HG02943 (cell line): Measurements from ENCODE around the gene EFCAB3.
"Not testable (repeated sequence)": the region's sequence is repeated elsewhere in the genome, so short reads cannot be mapped to it uniquely, and the experiment has no call there.

Source experiments
- ATAC-seq: cut with Tn5 transposase; IDR thresholded peaks from one replicate; pipeline ENCODE4 v1.9.1; 2021; ENCODE audit warnings: mild to moderate bottlenecking, low read depth, moderate library complexity; ENCODE audit not compliant: unreplicated experiment

Gene EFCAB3

GRCh38 chr17:62380253-62380652, at the start of gene EFCAB3:
Gene EFCAB3, plus strand, starts transcription at chr17:62380553. Its CDS starts 2,427 bp downstream, at chr17:62382980.
- no peak for ATAC-seq

DNA sequence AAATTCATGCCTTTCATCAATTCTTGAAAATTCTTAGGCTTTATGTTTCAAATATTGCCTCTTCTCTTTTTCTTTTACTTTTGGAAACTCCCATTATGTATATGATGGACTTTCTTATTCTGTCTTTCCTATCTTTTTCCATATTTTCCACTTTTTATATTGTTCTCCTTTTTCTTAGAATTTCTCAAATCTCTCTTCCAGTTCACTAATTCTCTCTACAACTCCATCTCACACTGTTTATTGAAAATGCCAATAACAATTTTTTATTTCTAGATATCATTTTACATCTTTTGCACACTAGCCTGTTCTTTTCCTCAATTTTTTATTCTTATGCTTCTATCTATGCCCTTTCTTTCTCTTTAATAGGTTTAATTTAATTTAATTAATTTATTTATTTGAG, 43.8 kb upstream of the EFCAB3 start:
- no peak for ATAC-seq

DNA sequence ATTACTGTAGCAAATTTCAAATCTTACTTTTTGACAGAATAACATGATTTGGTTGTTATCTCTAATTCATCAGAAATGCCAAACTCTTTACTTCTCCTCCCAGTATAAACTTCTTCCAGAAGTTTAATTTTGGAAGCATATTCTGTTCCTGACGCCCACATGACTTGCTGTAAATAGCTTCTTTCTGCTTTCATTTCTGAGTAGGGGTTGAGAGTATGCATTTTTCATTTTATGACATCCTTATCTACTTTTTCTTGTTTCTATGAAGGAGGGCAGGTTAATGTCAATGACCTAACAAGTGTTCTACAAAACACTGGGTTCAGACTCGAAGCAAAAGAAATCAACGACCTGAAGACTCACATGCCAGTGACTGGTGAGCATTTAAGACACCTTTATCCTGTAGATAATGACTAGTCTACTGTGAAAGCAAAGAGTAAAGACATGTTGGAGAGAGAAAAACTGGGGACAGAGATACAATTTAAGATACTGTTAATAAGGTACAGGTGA, 36.5 kb upstream of the EFCAB3 start:
- no peak for ATAC-seq

DNA sequence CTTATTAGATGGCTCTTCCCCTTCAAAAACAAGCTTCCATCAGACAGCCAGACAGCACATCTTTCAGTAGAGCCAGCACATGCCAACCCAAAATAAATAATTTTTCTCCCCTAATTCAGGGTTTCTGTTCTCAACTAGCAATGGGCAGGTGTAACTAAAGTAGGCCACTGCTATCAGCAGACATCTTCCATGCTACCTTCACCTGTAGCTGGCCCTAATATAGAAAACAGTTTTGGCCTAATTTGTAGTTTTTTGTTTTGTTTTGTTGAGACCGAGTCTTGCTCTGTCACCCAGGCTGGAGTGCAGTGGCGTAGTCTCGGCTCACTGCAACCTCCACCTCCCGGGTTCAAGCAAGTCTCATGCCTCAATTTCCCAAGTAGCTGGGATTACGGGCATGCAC, 29.2 kb upstream of the EFCAB3 start:
- ATAC-seq = no peak

DNA sequence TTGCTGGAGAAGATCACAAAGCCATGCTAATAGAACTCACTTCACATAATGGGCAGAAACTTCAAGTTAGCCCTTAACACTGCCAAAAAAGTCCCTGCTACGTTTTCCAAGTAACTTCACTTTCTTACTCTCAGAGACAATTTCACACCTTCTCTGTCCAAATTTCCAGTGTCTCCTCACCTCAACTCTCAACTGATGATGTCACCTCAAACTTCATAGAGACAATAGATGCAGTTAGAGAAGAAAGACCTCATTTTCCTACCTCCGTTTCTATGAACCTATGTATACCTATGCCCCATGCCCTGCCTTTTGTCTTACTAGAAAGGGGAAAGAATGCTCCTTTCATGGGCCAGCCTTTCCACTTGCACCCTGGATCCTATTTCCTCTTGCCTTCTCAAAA, 14.2 kb upstream of the EFCAB3 start:
- no peak for ATAC-seq

- no peak for ATAC-seq
These were observed 1.2 kb downstream of the EFCAB3 start for GRCh38 chr17:62381561-62381960.

- ATAC-seq = no peak
These were observed 8.5 kb downstream of the EFCAB3 start for GRCh38 chr17:62388856-62389255.

DNA sequence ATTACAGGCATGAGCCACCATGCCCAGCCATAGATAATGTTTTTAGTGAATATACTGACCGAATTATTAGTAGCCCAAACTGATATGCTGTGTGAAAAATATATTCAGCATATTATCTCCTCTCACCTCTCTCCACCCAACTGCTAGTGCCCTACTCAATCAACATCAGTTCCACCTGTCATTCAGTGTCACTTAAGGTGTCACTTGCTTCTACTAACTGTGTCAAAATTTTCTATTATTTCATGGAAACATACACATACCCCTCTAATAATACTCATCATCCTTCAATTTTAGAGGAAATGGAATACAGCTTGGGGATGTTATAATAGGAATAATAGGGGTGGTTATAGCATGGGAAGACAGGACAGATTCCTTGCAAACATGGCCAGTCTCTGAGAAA, 12.6 kb downstream of the EFCAB3 start:
- ATAC-seq = no peak

GRCh38 chr17:62398891-62399290, 18.5 kb downstream of the EFCAB3 start:
- ATAC-seq = no peak

- ATAC-seq = no peak
These were observed 25.1 kb downstream of the EFCAB3 start for GRCh38 chr17:62405451-62405850.

DNA sequence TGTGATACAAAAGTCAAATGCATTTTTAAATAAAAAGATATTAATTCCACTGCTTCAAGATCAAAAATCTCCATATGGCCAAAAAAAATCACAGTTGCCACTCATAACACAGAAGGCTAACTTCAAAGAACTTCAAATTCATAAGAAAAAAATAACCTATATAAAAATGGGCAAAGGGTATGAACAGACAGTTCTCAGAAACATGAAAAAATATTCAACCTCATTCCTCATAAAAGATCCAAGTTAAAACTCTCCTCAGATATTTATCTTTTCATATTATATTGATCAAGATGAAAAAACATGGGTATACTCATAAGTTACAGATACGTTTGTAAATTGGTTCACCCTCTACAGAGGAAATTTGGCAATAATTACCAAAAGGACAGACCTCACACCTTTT, 32.7 kb downstream of the EFCAB3 start:
- not testable (repeated sequence) for ATAC-seq

DNA sequence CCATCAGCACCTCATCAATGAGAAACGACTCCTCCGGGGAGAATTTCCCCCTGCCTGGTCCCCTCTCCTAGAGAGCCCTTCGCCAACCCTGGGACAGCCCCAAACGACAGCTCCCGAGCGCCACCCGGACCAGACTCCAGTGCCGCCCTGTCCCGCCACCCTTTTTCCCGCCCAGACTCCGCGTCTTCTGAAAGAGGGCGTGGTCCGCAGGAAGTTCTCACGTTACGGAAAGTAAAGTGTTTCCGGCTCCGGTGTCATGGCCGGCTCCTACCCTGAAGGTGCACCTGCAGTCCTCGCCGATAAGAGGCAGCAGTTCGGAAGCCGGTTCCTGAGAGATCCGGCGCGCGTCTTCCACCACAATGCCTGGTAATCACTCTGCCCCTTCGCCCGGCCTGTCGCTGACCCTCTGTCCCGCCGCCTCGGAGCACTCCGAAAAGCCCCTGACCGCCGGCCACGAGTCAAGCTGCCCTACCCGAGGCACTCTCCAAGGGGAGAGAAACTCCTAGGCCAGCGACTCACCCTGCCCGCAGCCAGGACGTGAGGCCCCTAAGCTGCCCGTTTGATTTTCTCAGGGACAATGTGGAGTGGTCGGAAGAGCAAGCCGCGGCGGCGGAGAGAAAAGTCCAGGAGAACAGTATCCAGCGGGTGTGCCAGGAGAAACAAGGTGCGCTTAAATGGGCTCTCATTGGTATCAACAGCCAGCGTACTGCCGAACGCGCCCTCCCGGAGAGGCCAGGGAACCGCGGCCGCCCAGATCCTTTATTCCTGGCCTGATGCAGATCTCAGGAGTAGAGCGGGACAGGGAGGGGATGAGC, 43.5 kb downstream of the EFCAB3 start, which contains the start of gene METTL2A:
METTL2A (plus strand) TSS at position 251 of the 815 bp plus-strand sequence; CDS start at position 257, 6 bp downstream.
- ATAC-seq = peak; percentile 88

DNA sequence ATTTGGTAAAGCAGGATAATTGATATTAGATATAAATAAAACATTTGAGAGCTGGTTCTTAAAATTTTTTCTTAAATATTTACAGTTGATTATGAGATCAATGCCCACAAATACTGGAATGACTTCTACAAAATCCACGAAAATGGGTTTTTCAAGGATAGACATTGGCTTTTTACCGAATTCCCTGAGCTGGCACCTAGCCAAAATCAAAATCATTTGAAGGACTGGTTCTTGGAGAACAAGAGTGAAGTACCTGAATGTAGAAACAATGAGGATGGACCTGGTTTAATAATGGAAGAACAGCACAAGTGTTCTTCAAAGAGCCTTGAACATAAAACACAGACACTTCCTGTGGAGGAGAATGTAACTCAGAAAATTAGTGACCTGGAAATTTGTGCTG, 45.9 kb downstream of the EFCAB3 start:
- not testable (repeated sequence) for ATAC-seq

DNA sequence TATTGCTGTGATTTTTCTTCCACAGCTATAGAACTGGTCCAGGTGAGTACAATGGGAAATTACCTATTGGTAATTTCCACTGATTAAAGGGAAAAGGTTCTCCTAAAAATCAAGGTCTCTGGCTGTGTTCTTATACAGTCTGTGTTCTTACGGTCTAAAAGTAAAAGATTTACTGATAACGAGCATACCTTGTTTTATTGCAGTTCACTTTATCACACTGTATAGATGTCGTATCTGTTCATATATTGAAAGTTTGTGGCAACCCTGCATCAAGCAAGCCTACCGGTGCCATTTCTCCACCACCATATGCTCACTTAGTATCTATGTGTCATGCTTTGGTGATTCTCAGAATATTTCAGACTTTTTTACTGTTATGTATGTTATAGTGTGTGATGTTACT, 54.9 kb downstream of the EFCAB3 start:
- ATAC-seq = not testable (repeated sequence)

DNA sequence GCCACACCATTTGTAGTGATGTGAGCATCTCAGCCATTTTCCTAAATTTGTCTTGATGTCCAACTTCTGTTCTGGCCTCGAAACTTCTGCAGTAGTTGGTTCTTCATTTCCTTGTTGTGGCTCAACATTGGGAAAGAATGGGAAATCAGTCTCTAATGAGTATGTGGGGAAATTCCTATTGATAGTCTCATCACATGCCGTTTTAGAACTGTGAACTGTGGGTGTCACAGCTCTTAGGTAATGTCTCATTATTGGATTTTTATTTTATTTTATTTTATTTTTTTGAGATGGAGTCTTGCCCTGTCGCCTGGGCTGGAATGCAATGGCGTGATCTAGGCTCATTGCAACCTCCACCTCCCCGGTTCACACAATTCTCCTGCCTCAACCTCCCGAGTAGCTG, 60.8 kb downstream of the EFCAB3 start:
- ATAC-seq = not testable (repeated sequence)

DNA sequence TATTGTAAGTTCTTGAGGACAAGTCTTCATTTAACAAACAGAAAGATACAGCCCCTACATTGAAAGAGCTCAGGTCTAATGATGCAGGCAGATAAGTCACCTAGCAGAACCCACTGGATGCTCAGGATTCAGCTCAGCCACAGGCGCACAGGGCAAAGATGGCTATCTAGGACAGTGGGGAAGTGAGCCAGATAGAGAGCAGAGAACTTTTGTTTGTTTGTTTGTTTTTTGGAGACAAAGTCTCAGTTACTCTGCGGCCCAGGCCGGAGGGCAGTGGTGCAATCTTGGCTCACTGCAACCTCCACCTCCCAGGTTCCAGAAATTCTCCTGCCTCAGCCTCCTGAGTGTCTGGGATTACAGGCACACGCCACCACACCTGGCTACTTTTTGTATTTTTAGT, 63.7 kb downstream of the EFCAB3 start:
- ATAC-seq = no peak

DNA sequence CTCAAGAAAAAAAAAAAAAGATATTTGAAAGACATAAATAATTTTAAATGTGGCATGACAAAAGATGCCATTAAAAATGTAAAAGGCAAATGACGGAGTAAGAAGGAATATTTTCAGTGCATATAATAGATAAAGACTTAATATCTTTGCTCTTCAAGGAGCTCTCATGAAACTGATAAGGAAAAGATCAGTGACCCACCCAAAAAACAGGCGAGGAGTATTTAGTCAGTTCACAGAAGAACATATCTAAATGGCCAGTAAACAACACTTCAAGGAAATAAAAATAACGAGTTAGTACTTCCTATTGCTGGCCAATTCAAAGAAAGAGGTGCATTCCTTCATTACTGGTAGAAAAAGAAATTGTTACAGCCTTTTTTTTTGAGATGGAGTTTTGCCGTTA, 65.4 kb downstream of the EFCAB3 start:
- not testable (repeated sequence) for ATAC-seq

- ATAC-seq = not testable (repeated sequence)
These were observed 71.8 kb downstream of the EFCAB3 start for GRCh38 chr17:62452195-62452594.

DNA sequence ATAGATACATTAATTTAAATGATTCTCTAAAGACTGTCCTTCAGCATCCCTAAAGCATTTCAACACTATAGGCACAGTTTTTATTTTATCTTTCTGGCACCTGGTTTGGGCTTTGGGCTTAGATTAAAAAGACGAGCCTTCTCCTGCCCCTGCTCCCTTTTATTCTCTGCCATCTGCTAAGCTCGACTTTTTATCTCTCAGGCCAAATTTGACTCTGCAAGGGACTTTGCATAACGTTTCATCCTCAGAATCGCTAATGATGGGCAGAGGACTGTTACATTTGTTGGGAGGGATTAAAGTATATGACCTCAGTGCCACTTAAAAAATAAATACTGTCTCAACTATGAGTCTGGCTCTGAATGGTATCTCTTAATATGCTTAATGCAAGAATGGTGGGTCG, 72.7 kb downstream of the EFCAB3 start:
- not testable (repeated sequence) for ATAC-seq

GRCh38 chr17:62453656-62454055, 73.3 kb downstream of the EFCAB3 start:
- ATAC-seq = peak; percentile 16

GRCh38 chr17:62454111-62454510, 73.8 kb downstream of the EFCAB3 start:
- ATAC-seq = peak; percentile 50

DNA sequence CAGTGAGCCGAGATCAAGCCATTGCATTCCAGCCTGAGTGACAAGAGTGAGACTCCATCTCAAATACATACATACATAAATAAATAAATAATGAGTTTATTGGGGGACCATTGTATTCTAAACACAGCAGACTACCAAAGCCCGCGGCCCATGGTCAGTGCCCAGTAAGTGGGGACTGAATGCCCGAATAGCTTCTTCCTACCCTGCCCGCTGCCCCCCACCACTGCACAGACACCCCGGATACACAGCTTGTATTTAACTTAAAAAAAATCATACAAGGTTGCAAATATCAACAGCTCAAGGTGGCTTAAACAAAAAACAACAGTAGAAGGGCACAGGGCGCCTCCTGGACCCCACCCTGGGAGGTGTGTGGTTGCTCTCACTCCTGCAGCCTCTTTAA, 75.7 kb downstream of the EFCAB3 start:
- ATAC-seq = no peak
